HEK293T (cell line): ENCODE results near the gene EFNA3.

Experiments
- CTCF ChIA-PET: fragments of 350-600 bp; formaldehyde crosslinking; extraction: SDS; loops from one replicate; lab custom pipeline; 2021; ENCODE audit warnings: antibody characterized with exemption, inconsistent platforms; lab: Yijun Ruan, JAX
- POLR2A ChIA-PET: fragments of 350-600 bp; formaldehyde crosslinking; extraction: SDS; loops from one replicate; lab custom pipeline; 2020; ENCODE audit warnings: antibody characterized with exemption, inconsistent platforms; lab: Yijun Ruan, JAX
- DNase-seq: peaks from one replicate; pipeline ENCODE4 v3.0.0; 2012; ENCODE audit warnings: mixed read lengths; ENCODE audit errors: extremely low spot score
- ARNT ChIP-seq: fragments of 450-650 bp; IDR thresholded peaks from 2 replicates; pipeline ENCODE4 v1.6.1; 2017; ENCODE audit warnings: mild to moderate bottlenecking
- BHLHE40 ChIP-seq: fragments of 450-650 bp; IDR thresholded peaks from 2 replicates; pipeline ENCODE4 v1.6.1; 2016; ENCODE audit warnings: mild to moderate bottlenecking, moderate library complexity, borderline replicate concordance
- CTBP1 ChIP-seq: fragments of 450-650 bp; IDR thresholded peaks from 2 replicates; pipeline ENCODE4 v1.6.1; 2016; ENCODE audit warnings: borderline replicate concordance
- ELF4 ChIP-seq: fragments of 450-650 bp; IDR thresholded peaks from 2 replicates; pipeline ENCODE4 v1.6.1; 2017; ENCODE audit warnings: antibody characterized with exemption
- FOXA1 ChIP-seq: fragments of 450-650 bp; IDR thresholded peaks from 2 replicates; pipeline ENCODE4 v1.6.1; 2016; ENCODE audit warnings: mild to moderate bottlenecking
- FOXK2 ChIP-seq: fragments of 450-650 bp; IDR thresholded peaks from 2 replicates; pipeline ENCODE4 v1.6.1; 2016; ENCODE audit warnings: mild to moderate bottlenecking
- FOXM1 ChIP-seq: fragments of 450-650 bp; IDR thresholded peaks from 2 replicates; pipeline ENCODE4 v1.6.1; 2017; ENCODE audit warnings: mild to moderate bottlenecking, borderline replicate concordance
- HDGF ChIP-seq: fragments of 450-650 bp; IDR thresholded peaks from 2 replicates; pipeline ENCODE4 v1.6.1; 2017; ENCODE audit warnings: antibody characterized with exemption, borderline replicate concordance
- L3MBTL2 ChIP-seq: fragments of 450-650 bp; conservative IDR thresholded peaks from 2 replicates; pipeline ENCODE4 v1.6.1; 2016; ENCODE audit warnings: mild to moderate bottlenecking
- LEF1 ChIP-seq: fragments of 450-650 bp; IDR thresholded peaks from 2 replicates; pipeline ENCODE4 v1.6.1; 2017; ENCODE audit warnings: mild to moderate bottlenecking, borderline replicate concordance
- NFRKB ChIP-seq: fragments of 450-650 bp; IDR thresholded peaks from 2 replicates; pipeline ENCODE4 v1.6.1; 2016; ENCODE audit warnings: mild to moderate bottlenecking, moderate library complexity
- SP1 ChIP-seq: fragments of 450-650 bp; IDR thresholded peaks from 2 replicates; pipeline ENCODE4 v1.6.1; 2017
- SUZ12 ChIP-seq: fragments of 450-650 bp; IDR thresholded peaks from 2 replicates; pipeline ENCODE4 v1.6.1; 2016; ENCODE audit warnings: mild to moderate bottlenecking
- TARDBP ChIP-seq: fragments of 450-650 bp; IDR thresholded peaks from 2 replicates; pipeline ENCODE4 v1.6.1; 2016
- ZNF384 ChIP-seq: fragments of 450-650 bp; IDR thresholded peaks from 2 replicates; pipeline ENCODE4 v1.6.1; 2016
- TF ChIP-seq, protein P1 (sequence below): fragments of 450-650 bp; IDR thresholded peaks from 2 replicates; pipeline ENCODE4 v1.6.1; 2016

Gene EFNA3

GRCh38 chr1:155053531-155054105 lies 25.0 kb upstream of the EFNA3 start:
- TF ChIP-seq SP1 (no peak), TARDBP (no peak), FOXA1 (no peak), LEF1 (no peak), NFRKB (no peak), CTBP1 (no peak), HDGF (no peak), FOXK2 (no peak), ARNT (no peak), FOXM1 (no peak), BHLHE40 (no peak), ELF4 (no peak), L3MBTL2 (no peak), ZNF384 (no peak), SUZ12 (no peak)
- TF ChIP-seq, protein P1, sequence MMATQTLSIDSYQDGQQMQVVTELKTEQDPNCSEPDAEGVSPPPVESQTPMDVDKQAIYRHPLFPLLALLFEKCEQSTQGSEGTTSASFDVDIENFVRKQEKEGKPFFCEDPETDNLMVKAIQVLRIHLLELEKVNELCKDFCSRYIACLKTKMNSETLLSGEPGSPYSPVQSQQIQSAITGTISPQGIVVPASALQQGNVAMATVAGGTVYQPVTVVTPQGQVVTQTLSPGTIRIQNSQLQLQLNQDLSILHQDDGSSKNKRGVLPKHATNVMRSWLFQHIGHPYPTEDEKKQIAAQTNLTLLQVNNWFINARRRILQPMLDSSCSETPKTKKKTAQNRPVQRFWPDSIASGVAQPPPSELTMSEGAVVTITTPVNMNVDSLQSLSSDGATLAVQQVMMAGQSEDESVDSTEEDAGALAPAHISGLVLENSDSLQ, result no peak
- ChIA-PET POLR2A (interaction anchor here (0.9 to 1.2 kb wide), 3 partner anchors 9 to 54 kb away, joined by 3 to 4 read pairs (median 3); no protein-coding TSS in a partner anchor), CTCF (interaction anchor here (0.8 to 3.0 kb wide), 3 partner anchors 9 to 119 kb away, joined by 3 to 9 read pairs (median 5); partner anchors contain the start of gene KRTCAP2)
- DNase-seq, result no peak

DNA sequence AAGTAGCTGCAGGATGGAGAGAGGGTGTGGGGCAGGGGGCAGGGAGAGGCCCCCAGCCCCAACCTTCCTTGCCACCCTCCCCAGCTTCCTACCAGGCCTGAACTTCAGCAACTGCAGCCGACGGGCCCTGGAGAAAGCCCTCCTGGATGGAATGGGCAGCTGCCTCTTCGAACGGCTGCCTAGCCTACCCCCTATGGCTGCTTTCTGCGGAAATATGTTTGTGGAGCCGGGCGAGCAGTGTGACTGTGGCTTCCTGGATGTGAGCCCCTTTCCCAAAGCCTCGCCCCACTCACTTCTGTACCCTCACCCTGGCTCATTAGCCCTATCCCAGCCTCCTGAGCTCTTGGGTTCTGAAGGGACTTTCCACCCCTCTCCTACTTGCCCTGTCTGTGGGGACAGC lies 21.5 kb upstream of the EFNA3 start:
- ChIA-PET POLR2A (interaction anchor here (0.6 to 1.1 kb wide), 3 partner anchors 28 to 186 kb away, joined by 3 to 4 read pairs (median 4); partner anchors contain the start of gene SLC50A1), CTCF (interaction anchor here (0.6 to 1.5 kb wide), 4 partner anchors 9 to 385 kb away, joined by 3 read pairs; no protein-coding TSS in a partner anchor)
- no peak for DNase-seq
- TF ChIP-seq BHLHE40 (no peak), HDGF (no peak)

GRCh38 chr1:155057788-155058211 lies 20.8 kb upstream of the EFNA3 start:
- TF ChIP-seq L3MBTL2 (no peak), ZNF384 (no peak), ELF4 (no peak), CTBP1 (no peak), SP1 (no peak)
- no peak for DNase-seq
- ChIA-PET CTCF (interaction anchor here (0.7 to 2.5 kb wide), 2 partner anchors 8 to 27 kb away, joined by 3 to 11 read pairs; no protein-coding TSS in a partner anchor), POLR2A (interaction anchor here (0.6 to 1.1 kb wide), 2 partner anchors 78 to 186 kb away, joined by 3 to 4 read pairs; partner anchors contain the start of gene SLC50A1)

GRCh38 chr1:155060736-155061135 lies 17.9 kb upstream of the EFNA3 start:
- TF ChIP-seq TARDBP (no peak), ARNT (no peak), CTBP1 (no peak), ZNF384 (no peak), FOXK2 (no peak), FOXA1 (no peak), SP1 (no peak), HDGF (no peak), LEF1 (no peak), NFRKB (no peak), SUZ12 (no peak), BHLHE40 (no peak), FOXM1 (no peak), L3MBTL2 (no peak), ELF4 (no peak)
- TF ChIP-seq, protein P1, result no peak
- ChIA-PET POLR2A (interaction anchor here (1.3 kb wide), 2 partner anchors 10 to 99 kb away, joined by 4 read pairs; partner anchors contain the start of gene PYGO2), CTCF (interaction anchor here (0.6 to 3.2 kb wide), 7 partner anchors 15 to 105 kb away, joined by 3 to 33 read pairs (median 3); partner anchors contain the start of genes PBXIP1 and PYGO2)
- DNase-seq, result no peak

DNA sequence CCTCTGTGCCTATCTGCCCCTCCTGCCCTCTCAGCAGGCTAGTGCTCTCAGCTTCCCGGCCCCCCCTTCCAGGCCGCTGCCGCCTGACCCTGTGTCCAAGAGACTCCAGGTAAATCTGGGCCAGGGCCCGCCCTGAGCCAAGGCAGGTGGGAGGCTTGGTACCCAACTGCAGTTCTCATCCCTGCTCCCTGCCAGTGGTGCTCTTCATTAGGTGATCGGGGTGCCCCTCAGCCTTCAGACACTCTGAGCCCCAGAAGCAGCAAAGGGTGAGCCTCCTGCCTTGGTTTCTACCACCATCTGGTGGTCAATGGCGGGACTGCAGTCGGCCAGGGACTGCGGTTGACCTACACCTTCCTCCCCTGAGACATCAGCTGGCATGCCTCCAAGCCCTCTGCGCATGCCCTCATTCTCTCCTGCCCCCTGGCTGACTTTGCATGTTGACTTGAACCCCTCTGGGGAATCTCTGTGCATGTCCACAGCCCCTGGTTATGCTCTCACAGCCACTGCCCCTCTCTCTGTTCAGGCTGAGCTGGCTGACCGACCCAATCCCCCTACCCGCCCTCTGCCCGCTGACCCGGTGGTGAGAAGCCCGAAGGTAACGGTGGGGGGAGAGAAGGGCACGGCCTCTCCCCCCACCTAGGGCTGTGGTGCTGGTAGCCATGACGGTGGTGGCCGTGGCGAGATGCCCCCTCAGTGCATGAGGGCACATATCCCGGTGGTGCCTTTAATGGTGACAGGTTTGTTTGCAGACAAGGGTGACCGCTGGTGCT lies 17.1 kb upstream of the EFNA3 start:
- peak; percentile 88 for DNase-seq
- CTCF ChIA-PET, result interaction anchor here (0.6 to 3.2 kb wide), 21 partner anchors 9 to 530 kb away, joined by 3 to 33 read pairs (median 3); partner anchors contain the start of genes ADAM15, DPM3, EFNA3 and LENEP
- TF ChIP-seq, protein P1, result no peak
- POLR2A ChIA-PET, result interaction anchor here (0.7 to 1.4 kb wide), 5 partner anchors 11 to 111 kb away, joined by 3 to 7 read pairs (median 4); partner anchors contain the start of genes PBXIP1 and PYGO2

- TF ChIP-seq BHLHE40, result no peak
- TF ChIP-seq SP1, result no peak
- TF ChIP-seq CTBP1, result no peak
- no peak for TF ChIP-seq FOXK2
- ChIA-PET POLR2A (interaction anchor here (0.6 to 3.7 kb wide), 7 partner anchors 11 to 110 kb away, joined by 3 to 20 read pairs (median 4); partner anchors contain the start of genes ADAM15, PBXIP1 and PYGO2), CTCF (interaction anchor here (0.7 to 3.2 kb wide), 21 partner anchors 8 to 193 kb away, joined by 3 to 43 read pairs (median 4); partner anchors contain the start of genes ADAM15, EFNA3 and LENEP)
- DNase-seq, result no peak
These were observed 16.4 kb upstream of the EFNA3 start for GRCh38 chr1:155062151-155062686.
